HEK293 (cell line): ENCODE data around the gene DGKQ.

ENCODE experiments used
- CTCF ChIA-PET: fragments of 350-600 bp; formaldehyde crosslinking; extraction: SDS; loops from one replicate; lab custom pipeline; 2021; ENCODE audit warnings: antibody characterized with exemption; lab: Yijun Ruan, JAX
- POLR2A ChIA-PET: fragments of 300-600 bp; formaldehyde crosslinking; extraction: SDS; loops from one replicate; lab custom pipeline; 2020; ENCODE audit warnings: antibody characterized with exemption, inconsistent platforms; lab: Yijun Ruan, JAX
- H3K27ac ChIP-seq: fragments of 200-500 bp; sonication (Bioruptor generic); 2 replicates; pipeline ENCODE4 v1.5.1; 2014; ENCODE audit warnings: low read depth, low read length, control low read depth, inconsistent platforms; ENCODE audit errors: extremely low read depth
- H3K36me3 ChIP-seq, 2 experiments: fragments of 200-500 bp in 1 of 2; sonication (Bioruptor generic) in 1 of 2; 1 replicate in 1 of 2; 2 replicates in 1 of 2; pipeline ENCODE4 v1.5.1; 2014 to 2017; ENCODE audit warnings: inconsistent platforms in 2 of 2, low read length in 2 of 2; ENCODE audit not compliant: control insufficient read depth in 2 of 2, insufficient read depth in 1 of 2
- H3K4me1 ChIP-seq: fragments of 200-500 bp; sonication (Bioruptor generic); 2 replicates; pipeline ENCODE4 v1.5.1; 2014; ENCODE audit warnings: mild to moderate bottlenecking, low read length, inconsistent platforms; ENCODE audit not compliant: control insufficient read depth, insufficient read depth
- H3K4me3 ChIP-seq: 2 replicates; pipeline ENCODE4 v1.5.1; 2011; ENCODE audit warnings: low read depth, mild to moderate bottlenecking, control low read depth, low read length, moderate library complexity
- H3K9me3 ChIP-seq: fragments of 200-500 bp; sonication (Bioruptor generic); 2 replicates; pipeline ENCODE4 v1.5.1; 2014; ENCODE audit warnings: low read depth, low read length, inconsistent platforms; ENCODE audit not compliant: control insufficient read depth, insufficient read depth
- EGR2 ChIP-seq: fragments of 450-650 bp; formaldehyde crosslinking; IDR thresholded peaks from 2 replicates; pipeline ENCODE4 v1.5.1; 2016; ENCODE audit warnings: low read depth, missing biosample characterization, missing genetic modification characterization
- FEZF1 ChIP-seq: fragments of 450-650 bp; formaldehyde crosslinking; IDR thresholded peaks from 2 replicates; pipeline ENCODE4 v1.5.1; 2016; ENCODE audit warnings: missing biosample characterization, missing genetic modification characterization
- GLIS2 ChIP-seq: fragments of 450-650 bp; formaldehyde crosslinking; IDR thresholded peaks from 2 replicates; pipeline ENCODE4 v1.5.1; 2016; ENCODE audit warnings: missing biosample characterization, missing genetic modification characterization
- KLF7 ChIP-seq: fragments of 450-650 bp; formaldehyde crosslinking; IDR thresholded peaks from 2 replicates; pipeline ENCODE4 v1.5.1; 2016; ENCODE audit warnings: missing biosample characterization, missing genetic modification characterization, borderline replicate concordance
- KLF9 ChIP-seq: fragments of 450-650 bp; formaldehyde crosslinking; IDR thresholded peaks from 2 replicates; pipeline ENCODE4 v1.5.1; 2016; ENCODE audit warnings: missing biosample characterization, missing genetic modification characterization, low read depth
- OVOL3 ChIP-seq: fragments of 450-650 bp; formaldehyde crosslinking; IDR thresholded peaks from 2 replicates; pipeline ENCODE4 v1.5.1; 2016; ENCODE audit warnings: missing biosample characterization, missing genetic modification characterization
- WT1 ChIP-seq: fragments of 450-650 bp; formaldehyde crosslinking; IDR thresholded peaks from 2 replicates; pipeline ENCODE4 v1.5.1; 2016; ENCODE audit warnings: missing biosample characterization, missing genetic modification characterization
- ZBTB1 ChIP-seq: fragments of 450-650 bp; formaldehyde crosslinking; IDR thresholded peaks from 2 replicates; pipeline ENCODE4 v1.5.1; 2016; ENCODE audit warnings: missing biosample characterization, missing genetic modification characterization
- ZBTB20 ChIP-seq: fragments of 450-650 bp; formaldehyde crosslinking; IDR thresholded peaks from 2 replicates; pipeline ENCODE4 v1.5.1; 2016; ENCODE audit warnings: missing biosample characterization, missing genetic modification characterization
- ZFHX2 ChIP-seq: fragments of 450-650 bp; formaldehyde crosslinking; conservative IDR thresholded peaks from 2 replicates; pipeline ENCODE4 v1.5.1; 2016; ENCODE audit warnings: missing biosample characterization, missing genetic modification characterization
- ZFP37 ChIP-seq: fragments of 450-650 bp; formaldehyde crosslinking; IDR thresholded peaks from 2 replicates; pipeline ENCODE4 v1.5.1; 2016; ENCODE audit warnings: missing biosample characterization, missing genetic modification characterization
- ZNF239 ChIP-seq: fragments of 450-650 bp; formaldehyde crosslinking; IDR thresholded peaks from 2 replicates; pipeline ENCODE4 v1.5.1; 2016; ENCODE audit warnings: missing biosample characterization, missing genetic modification characterization
- ZNF266 ChIP-seq: fragments of 450-650 bp; formaldehyde crosslinking; IDR thresholded peaks from 2 replicates; pipeline ENCODE4 v1.5.1; 2016; ENCODE audit warnings: missing biosample characterization, missing genetic modification characterization, low read depth
- ZNF354C ChIP-seq: fragments of 450-650 bp; formaldehyde crosslinking; IDR thresholded peaks from 2 replicates; pipeline ENCODE4 v1.5.1; 2016; ENCODE audit warnings: missing biosample characterization, missing genetic modification characterization, low read depth, borderline replicate concordance
- ZNF37A ChIP-seq: fragments of 450-650 bp; IDR thresholded peaks from 2 replicates; pipeline ENCODE4 v1.5.1; 2018; ENCODE audit warnings: missing biosample characterization, missing genetic modification characterization
- ZNF529 ChIP-seq: fragments of 450-650 bp; formaldehyde crosslinking; IDR thresholded peaks from 2 replicates; pipeline ENCODE4 v1.5.1; 2017; ENCODE audit warnings: missing genetic modification characterization, missing biosample characterization; ENCODE audit not compliant: insufficient replicate concordance
- ZNF558 ChIP-seq: fragments of 450-650 bp; formaldehyde crosslinking; IDR thresholded peaks from 2 replicates; pipeline ENCODE4 v1.5.1; 2016; ENCODE audit warnings: missing biosample characterization, missing genetic modification characterization
- ZNF585B ChIP-seq: fragments of 450-650 bp; formaldehyde crosslinking; IDR thresholded peaks from 2 replicates; pipeline ENCODE4 v1.5.1; 2016; ENCODE audit warnings: missing biosample characterization, missing genetic modification characterization
- ZNF610 ChIP-seq: fragments of 450-650 bp; formaldehyde crosslinking; IDR thresholded peaks from 2 replicates; pipeline ENCODE4 v1.5.1; 2016; ENCODE audit warnings: missing biosample characterization, missing genetic modification characterization, borderline replicate concordance
- ZNF664 ChIP-seq: fragments of 450-650 bp; formaldehyde crosslinking; IDR thresholded peaks from 2 replicates; pipeline ENCODE4 v1.5.1; 2016; ENCODE audit warnings: missing biosample characterization, missing genetic modification characterization
- ZNF747 ChIP-seq: fragments of 450-650 bp; formaldehyde crosslinking; IDR thresholded peaks from 2 replicates; pipeline ENCODE4 v1.5.1; 2016; ENCODE audit warnings: missing biosample characterization, missing genetic modification characterization
- ZNF768 ChIP-seq: fragments of 450-650 bp; formaldehyde crosslinking; IDR thresholded peaks from 2 replicates; pipeline ENCODE4 v1.5.1; 2018; ENCODE audit warnings: missing biosample characterization, mild to moderate bottlenecking, missing genetic modification characterization
- TF ChIP-seq, protein P1 (sequence below): fragments of 450-650 bp; formaldehyde crosslinking; IDR thresholded peaks from 2 replicates; pipeline ENCODE4 v1.5.1; 2016; ENCODE audit warnings: missing biosample characterization, missing genetic modification characterization
- TF ChIP-seq, protein P2 (sequence below): fragments of 450-650 bp; formaldehyde crosslinking; IDR thresholded peaks from 2 replicates; pipeline ENCODE4 v1.5.1; 2016; ENCODE audit warnings: missing biosample characterization, missing genetic modification characterization

DGKQ gene

DNA sequence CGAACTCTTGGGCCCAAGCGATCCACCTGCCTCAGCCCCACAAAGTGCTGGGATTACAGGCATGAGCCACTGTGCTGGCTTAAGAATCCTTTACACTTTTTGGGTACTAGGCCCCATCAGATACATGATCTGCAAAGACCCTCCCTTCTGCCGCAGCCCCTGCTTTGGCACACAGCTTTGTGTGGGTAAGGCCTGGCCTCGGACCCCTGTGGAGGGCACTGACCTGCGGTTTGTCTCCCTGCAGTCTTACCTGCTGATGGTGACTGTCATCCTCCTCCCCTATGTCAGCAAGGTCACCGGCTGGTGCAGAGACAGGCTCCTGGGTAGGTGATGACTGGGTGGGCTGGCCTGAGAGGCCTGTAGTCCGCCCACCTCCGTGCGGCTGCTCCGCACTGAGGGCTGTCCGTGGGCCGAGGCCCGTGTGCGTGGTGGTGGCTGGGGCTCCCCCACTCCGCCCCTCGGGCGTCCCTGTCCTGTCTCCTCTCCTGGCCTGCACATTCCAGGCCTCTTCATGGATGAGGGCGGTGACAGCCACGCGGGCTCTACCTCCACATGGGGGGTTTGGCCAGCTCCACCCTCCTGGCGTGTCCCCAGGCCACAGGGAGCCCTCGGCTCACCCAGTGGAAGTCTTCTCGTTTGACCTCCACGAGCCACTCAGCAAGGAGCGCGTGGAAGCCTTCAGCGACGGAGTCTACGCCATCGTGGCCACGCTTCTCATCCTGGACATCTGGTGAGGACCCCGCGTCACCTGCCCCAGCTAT lies 18.0 kb downstream of the DGKQ start:
- ChIA-PET POLR2A (no interaction called here), CTCF (no interaction called here)
- H3K36me3 ChIP-seq: peaks cover 0 to 34% of the 10 kb centered on the region in 2 experiments; a peak in 1 of 3 replicates
- H3K9me3 ChIP-seq: no peaks in the 10 kb centered on the region
- H3K4me3 ChIP-seq: no peak overlapping the region
- H3K27ac ChIP-seq: no peak overlapping the region
- TF ChIP-seq ZNF585B (tag by site-specific recombination): no peak
- no peak for TF ChIP-seq ZFP37 (tag by site-specific recombination)
- TF ChIP-seq FEZF1: no peak
- TF ChIP-seq EGR2: 0 out of 2 replicates have a peak, but pooled peaks have one; percentile 14
- peak; percentile 28; the same call in 1 of the 2 replicates for TF ChIP-seq ZFHX2
- TF ChIP-seq, all 188 proteins: peak for 2
- no peaks in the 10 kb centered on the region for H3K4me1 ChIP-seq

DNA sequence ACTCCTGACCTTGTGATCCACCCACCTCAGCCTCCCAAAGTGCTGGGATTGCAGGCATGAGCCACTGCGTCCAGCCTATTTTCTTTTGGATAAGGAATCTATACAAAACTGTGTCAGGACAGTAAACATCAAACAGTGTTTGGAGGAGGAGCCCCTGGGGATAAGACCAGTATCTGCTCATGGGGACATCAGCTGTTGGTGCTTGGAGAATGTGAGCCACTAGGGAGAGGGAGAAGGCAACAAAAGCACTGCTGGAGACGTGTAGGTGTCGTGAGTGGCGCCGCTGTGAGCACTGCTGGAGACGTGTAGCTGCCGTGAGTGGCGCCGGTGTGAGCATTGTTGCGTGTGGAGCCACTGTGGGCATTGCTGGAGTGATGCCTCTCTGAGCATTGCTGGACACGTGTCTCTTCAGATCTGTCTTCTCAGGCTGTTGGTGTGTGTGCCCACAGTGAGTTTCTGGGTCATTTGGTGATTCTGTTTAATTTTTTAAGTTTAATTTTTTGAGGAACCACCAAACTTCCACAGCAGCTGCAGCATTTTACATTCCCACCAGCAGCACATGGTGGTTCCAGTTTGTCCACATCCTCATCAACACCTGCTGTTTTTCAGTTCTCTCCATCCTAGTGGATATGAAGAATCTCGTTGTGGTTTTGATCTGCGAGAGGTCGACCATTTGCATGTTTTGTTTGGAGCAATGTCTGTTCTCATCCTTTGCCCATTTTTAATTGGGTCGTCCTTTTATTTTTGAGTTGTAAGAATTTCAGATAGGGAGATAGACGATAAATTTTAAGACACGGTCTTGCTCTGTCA lies 19.0 kb downstream of the DGKQ start:
- TF ChIP-seq ZNF529 (tag by site-specific recombination) (no peak), ZNF610 (tag by site-specific recombination) (no peak), WT1 (tag by site-specific recombination) (no peak), KLF9 (tag by site-specific recombination) (no peak), KLF7 (no peak), FEZF1 (no peak), ZNF37A (tag by site-specific recombination) (no peak), ZNF747 (tag by site-specific recombination) (no peak), ZBTB20 (tag by site-specific recombination) (no peak), OVOL3 (tag by site-specific recombination) (no peak), ZNF266 (no peak), ZNF354C (no peak), ZNF558 (no peak), ZNF664 (tag by site-specific recombination) (no peak), ZBTB1 (tag by site-specific recombination) (no peak), ZNF239 (tag by site-specific recombination) (no peak), ZNF768 (tag by site-specific recombination) (no peak), GLIS2 (tag by site-specific recombination) (no peak)
- TF ChIP-seq, protein P1, sequence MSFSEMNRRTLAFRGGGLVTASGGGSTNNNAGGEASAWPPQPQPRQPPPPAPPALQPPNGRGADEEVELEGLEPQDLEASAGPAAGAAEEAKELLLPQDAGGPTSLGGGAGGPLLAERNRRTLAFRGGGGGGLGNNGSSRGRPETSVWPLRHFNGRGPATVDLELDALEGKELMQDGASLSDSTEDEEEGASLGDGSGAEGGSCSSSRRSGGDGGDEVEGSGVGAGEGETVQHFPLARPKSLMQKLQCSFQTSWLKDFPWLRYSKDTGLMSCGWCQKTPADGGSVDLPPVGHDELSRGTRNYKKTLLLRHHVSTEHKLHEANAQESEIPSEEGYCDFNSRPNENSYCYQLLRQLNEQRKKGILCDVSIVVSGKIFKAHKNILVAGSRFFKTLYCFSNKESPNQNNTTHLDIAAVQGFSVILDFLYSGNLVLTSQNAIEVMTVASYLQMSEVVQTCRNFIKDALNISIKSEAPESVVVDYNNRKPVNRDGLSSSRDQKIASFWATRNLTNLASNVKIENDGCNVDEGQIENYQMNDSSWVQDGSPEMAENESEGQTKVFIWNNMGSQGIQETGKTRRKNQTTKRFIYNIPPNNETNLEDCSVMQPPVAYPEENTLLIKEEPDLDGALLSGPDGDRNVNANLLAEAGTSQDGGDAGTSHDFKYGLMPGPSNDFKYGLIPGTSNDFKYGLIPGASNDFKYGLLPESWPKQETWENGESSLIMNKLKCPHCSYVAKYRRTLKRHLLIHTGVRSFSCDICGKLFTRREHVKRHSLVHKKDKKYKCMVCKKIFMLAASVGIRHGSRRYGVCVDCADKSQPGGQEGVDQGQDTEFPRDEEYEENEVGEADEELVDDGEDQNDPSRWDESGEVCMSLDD: no peak
- TF ChIP-seq, protein P2, sequence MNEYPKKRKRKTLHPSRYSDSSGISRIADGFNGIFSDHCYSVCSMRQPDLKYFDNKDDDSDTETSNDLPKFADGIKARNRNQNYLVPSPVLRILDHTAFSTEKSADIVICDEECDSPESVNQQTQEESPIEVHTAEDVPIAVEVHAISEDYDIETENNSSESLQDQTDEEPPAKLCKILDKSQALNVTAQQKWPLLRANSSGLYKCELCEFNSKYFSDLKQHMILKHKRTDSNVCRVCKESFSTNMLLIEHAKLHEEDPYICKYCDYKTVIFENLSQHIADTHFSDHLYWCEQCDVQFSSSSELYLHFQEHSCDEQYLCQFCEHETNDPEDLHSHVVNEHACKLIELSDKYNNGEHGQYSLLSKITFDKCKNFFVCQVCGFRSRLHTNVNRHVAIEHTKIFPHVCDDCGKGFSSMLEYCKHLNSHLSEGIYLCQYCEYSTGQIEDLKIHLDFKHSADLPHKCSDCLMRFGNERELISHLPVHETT (tag by site-specific recombination): no peak
- TF ChIP-seq, all 188 proteins: peak for 0
- POLR2A ChIA-PET: no interaction called here
- CTCF ChIA-PET: no interaction called here
- no peak overlapping the region for H3K27ac ChIP-seq
- no peaks in the 10 kb centered on the region for H3K4me1 ChIP-seq
- peaks cover 0 to 26% of the 10 kb centered on the region in 2 experiments; a peak in 1 of 3 replicates for H3K36me3 ChIP-seq
- H3K9me3 ChIP-seq: no peaks in the 10 kb centered on the region
- H3K4me3 ChIP-seq: no peak overlapping the region
